Subcutaneous adipose tissue (tissue), 4 donors: ENCODE data around the gene MORN2. TPM values are rescaled to one million over a fixed set of nuclear protein-coding genes. Genes with fewer than 3 reads are reported as not detected.

Experiments used
- CTCF ChIP-seq: fragments of 450-650 bp; IDR thresholded peaks from one replicate; pipeline ENCODE4 v1.5.1; 2016; ENCODE audit warnings: low read depth, mild to moderate bottlenecking, control low read depth, antibody characterized with exemption, moderate library complexity
- total RNA-seq, 4 donors: library from RNA; depleted of rRNA; stranded (reverse); fragments of >200 nt; gene quantifications; one replicate each; pipeline ENCODE4 v1.1.0, GENCODE V29; 2016

Gene MORN2
- total RNA-seq, 4 donors from 2014 or later = 7.5 to 17.8 (median 10.3) TPM

DNA sequence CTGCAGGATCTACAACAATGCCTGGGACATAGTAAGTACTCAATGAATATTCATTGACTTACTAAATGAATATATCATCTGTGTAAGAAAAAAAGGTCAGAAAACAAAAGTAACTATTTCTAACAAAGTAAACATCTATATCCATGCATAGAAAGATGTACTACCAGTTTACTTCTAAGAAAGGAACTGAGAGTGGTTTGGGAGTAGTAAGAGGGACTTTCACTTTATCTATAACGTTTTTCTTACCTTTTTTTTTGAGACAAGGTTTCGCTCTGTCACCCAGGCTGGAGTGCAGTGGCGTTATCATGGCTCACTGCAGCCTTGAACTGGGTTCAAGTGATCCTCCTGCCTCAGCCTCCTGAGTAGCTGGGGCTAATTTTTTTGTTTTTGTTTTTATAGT is 25.7 kb upstream of the MORN2 start:
- no peak for TF ChIP-seq CTCF

GRCh38 chr2:38856165-38856564 is 19.6 kb upstream of the MORN2 start:
- no peak for TF ChIP-seq CTCF

DNA sequence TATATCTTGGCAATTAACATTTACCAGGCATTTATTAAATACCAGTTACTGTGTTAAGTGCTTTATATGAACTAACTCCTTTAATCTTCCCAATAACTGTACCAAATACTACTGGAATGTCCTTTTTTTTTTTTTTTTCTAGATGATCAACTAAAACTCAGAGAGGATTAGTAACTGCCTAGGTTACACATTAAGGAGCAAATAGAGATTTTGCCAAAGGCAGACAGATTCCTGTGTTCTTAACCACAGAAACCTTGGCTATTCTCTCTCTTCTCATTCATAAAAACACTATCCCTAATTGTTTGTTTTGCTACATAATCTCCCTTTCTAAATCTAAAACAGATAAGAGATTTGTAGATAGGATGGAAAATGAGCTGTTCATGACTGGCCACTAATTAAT is 13.3 kb upstream of the MORN2 start:
- TF ChIP-seq CTCF = no peak

DNA sequence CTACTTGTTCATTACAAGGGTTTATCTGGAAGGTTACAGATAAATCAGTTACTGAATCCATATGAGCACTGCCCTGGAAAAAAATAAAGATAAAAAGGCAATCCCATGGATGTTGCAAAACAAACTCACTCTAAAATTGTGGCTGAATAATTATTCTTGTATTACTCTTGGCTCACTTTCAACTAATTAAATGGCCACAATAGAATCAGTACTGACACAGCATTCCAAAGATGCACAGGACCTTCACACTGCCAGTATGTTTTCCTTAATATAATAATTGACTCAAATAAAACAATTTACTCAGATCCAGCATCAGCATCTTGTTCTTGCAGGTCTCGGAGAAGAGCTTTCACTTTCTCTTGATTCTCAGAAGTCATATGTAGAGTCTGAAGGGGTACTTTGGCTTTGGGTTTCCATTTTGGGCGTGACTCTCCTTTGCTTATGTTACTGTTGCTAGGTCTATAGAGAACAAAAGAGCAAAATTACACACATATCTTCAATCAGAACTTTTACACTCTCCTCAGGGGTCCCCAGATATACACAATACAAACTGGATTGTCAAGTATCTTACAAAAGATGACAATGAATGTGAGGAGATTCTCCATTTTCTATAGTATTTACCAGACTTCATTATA is 12.6 kb upstream of the MORN2 start:
- no peak for TF ChIP-seq CTCF

DNA sequence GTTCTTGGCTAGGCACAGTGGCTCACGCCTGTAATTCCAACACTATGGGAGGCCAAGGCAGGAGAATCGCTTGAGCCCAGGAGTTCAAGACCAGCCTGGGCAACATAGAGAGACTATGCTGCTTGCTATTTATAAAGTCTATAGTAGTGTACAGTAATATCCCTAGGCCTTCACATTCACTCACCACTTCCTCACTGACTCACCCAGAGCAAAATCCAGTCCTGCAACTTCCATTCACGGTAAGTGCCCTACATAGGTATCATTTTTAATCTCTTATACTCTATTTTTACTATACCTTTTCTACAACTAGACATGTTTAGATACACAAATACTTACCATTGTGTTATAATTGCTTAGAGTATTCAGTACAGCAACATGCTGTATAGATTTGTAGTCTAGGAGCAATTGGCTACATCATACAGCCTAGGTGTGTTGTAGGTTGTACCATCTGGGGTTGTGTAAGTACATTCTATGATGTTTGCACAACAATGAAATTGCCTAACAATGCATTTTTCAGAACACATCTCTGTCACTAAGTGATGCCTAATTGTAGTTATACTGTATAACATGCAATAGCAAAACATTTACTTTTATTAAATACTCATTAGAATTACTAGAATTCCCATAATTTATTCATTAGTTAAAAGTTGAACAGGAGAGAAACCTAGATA is 8.9 kb upstream of the MORN2 start:
- no peak for TF ChIP-seq CTCF

DNA sequence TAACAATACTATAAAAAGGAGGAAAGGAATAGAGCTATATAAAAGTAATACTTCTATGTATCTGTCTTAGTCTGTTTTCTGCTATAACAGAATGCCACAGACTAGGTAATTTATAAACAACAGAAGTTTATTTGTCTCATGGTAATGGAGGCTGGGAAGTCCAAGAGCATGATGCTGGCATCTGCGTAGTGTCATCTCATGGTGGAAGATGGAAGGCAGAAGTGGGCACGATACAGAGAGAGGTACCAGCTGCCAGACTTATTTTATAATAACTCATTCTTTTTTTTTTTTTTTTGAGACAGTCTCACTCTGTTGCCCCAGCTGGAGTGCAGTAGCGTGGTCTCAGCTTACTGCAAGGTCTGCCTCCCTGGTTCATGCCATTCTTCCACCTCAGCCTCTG is 4.3 kb upstream of the MORN2 start:
- no peak for TF ChIP-seq CTCF

GRCh38 chr2:38873763-38874162 is 2.0 kb upstream of the MORN2 start:
- TF ChIP-seq CTCF = no peak
